Activated naive CD4-positive, alpha-beta T cell treated with anti-CD3 and anti-CD28 coated beads, Interleukin-2, amount 50 U/mL, for 24 hours (primary cell): ENCODE results near the gene TBCEL.

Experiments used
- H3K27ac Mint-ChIP-seq: one replicate; pipeline ENCODE4 v1.8.0; 2021; ENCODE audit warnings: mild to moderate bottlenecking, mixed read lengths
- H3K27me3 Mint-ChIP-seq: one replicate; pipeline ENCODE4 v1.8.0; 2021; ENCODE audit warnings: mixed read lengths
- H3K36me3 Mint-ChIP-seq: one replicate; pipeline ENCODE4 v1.8.0; 2021; ENCODE audit warnings: mixed read lengths
- H3K4me1 Mint-ChIP-seq: one replicate; pipeline ENCODE4 v1.8.0; 2021; ENCODE audit warnings: mixed read lengths
- H3K4me3 Mint-ChIP-seq: one replicate; pipeline ENCODE4 v1.8.0; 2021; ENCODE audit warnings: mild to moderate bottlenecking, mixed read lengths
- H3K9me3 Mint-ChIP-seq: one replicate; pipeline ENCODE4 v1.8.0; 2021; ENCODE audit warnings: mixed read lengths

TBCEL gene

GRCh38 chr11:121067962-121068647 is 44.2 kb downstream of the TBCEL start:
- Mint-ChIP-seq H3K4me3 (no peak overlapping the region), H3K36me3 (peaks cover 35% of the 10 kb centered on the region), H3K4me1 (no peaks in the 10 kb centered on the region), H3K9me3 (peaks cover 8% of the 10 kb centered on the region), H3K27me3 (no peaks in the 10 kb centered on the region), H3K27ac (no peak overlapping the region)

GRCh38 chr11:121068787-121069186 is 44.9 kb downstream of the TBCEL start:
- Mint-ChIP-seq H3K27me3 (no peaks in the 10 kb centered on the region), H3K36me3 (peaks cover 31% of the 10 kb centered on the region), H3K4me1 (no peaks in the 10 kb centered on the region), H3K9me3 (peaks cover 8% of the 10 kb centered on the region), H3K27ac (peak overlapping the region; percentile 60), H3K4me3 (no peak overlapping the region)

GRCh38 chr11:121070951-121071845 is 47.3 kb downstream of the TBCEL start:
- Mint-ChIP-seq H3K9me3 (peaks cover 8% of the 10 kb centered on the region), H3K4me3 (no peak overlapping the region), H3K36me3 (peaks cover 37% of the 10 kb centered on the region)

GRCh38 chr11:121071846-121072450 is 48.0 kb downstream of the TBCEL start:
- Mint-ChIP-seq H3K27me3 (no peaks in the 10 kb centered on the region), H3K36me3 (peaks cover 37% of the 10 kb centered on the region), H3K27ac (no peak overlapping the region), H3K4me1 (no peaks in the 10 kb centered on the region), H3K9me3 (peaks cover 8% of the 10 kb centered on the region), H3K4me3 (no peak overlapping the region)

More at GRCh38 chr11:121070951-121071845, 47.3 kb downstream of the TBCEL start:
- peak overlapping the region; percentile 15 for H3K27ac Mint-ChIP-seq
- H3K27me3 Mint-ChIP-seq = no peaks in the 10 kb centered on the region
- H3K4me1 Mint-ChIP-seq = no peaks in the 10 kb centered on the region

GRCh38 chr11:121081321-121081720 is 57.4 kb downstream of the TBCEL start:
- Mint-ChIP-seq H3K4me3 (no peak overlapping the region), H3K9me3 (no peaks in the 10 kb centered on the region), H3K27ac (no peak overlapping the region), H3K4me1 (peaks cover 23% of the 10 kb centered on the region), H3K27me3 (no peaks in the 10 kb centered on the region), H3K36me3 (peaks cover 21% of the 10 kb centered on the region)

GRCh38 chr11:121082219-121082618 is 58.3 kb downstream of the TBCEL start:
- Mint-ChIP-seq H3K4me1 (peaks cover 23% of the 10 kb centered on the region), H3K27me3 (no peaks in the 10 kb centered on the region), H3K9me3 (no peaks in the 10 kb centered on the region), H3K36me3 (peaks cover 21% of the 10 kb centered on the region), H3K4me3 (no peak overlapping the region), H3K27ac (no peak overlapping the region)

GRCh38 chr11:121082670-121083069 is 58.8 kb downstream of the TBCEL start:
- no peaks in the 10 kb centered on the region for H3K27me3 Mint-ChIP-seq
- H3K27ac Mint-ChIP-seq = no peak overlapping the region
- H3K36me3 Mint-ChIP-seq = peaks cover 23% of the 10 kb centered on the region
- H3K4me1 Mint-ChIP-seq = peaks cover 23% of the 10 kb centered on the region
- no peak overlapping the region for H3K4me3 Mint-ChIP-seq
- no peaks in the 10 kb centered on the region for H3K9me3 Mint-ChIP-seq

- Mint-ChIP-seq H3K27ac (no peak overlapping the region), H3K27me3 (no peaks in the 10 kb centered on the region), H3K4me1 (peaks cover 8% of the 10 kb centered on the region), H3K36me3 (peaks cover 27% of the 10 kb centered on the region), H3K4me3 (no peak overlapping the region), H3K9me3 (no peaks in the 10 kb centered on the region)
These were observed 63.0 kb downstream of the TBCEL start for GRCh38 chr11:121086866-121087265.

- peaks cover 18% of the 10 kb centered on the region for H3K36me3 Mint-ChIP-seq
- H3K9me3 Mint-ChIP-seq = no peaks in the 10 kb centered on the region
- H3K4me3 Mint-ChIP-seq = no peak overlapping the region
- no peaks in the 10 kb centered on the region for H3K27me3 Mint-ChIP-seq
- H3K27ac Mint-ChIP-seq = no peak overlapping the region
- peaks cover 4% of the 10 kb centered on the region for H3K4me1 Mint-ChIP-seq
These were observed 65.7 kb downstream of the TBCEL start for GRCh38 chr11:121089566-121089965.

GRCh38 chr11:121090145-121090721 is 66.3 kb downstream of the TBCEL start:
- Mint-ChIP-seq H3K4me1 (peaks cover 4% of the 10 kb centered on the region), H3K9me3 (no peaks in the 10 kb centered on the region), H3K4me3 (no peak overlapping the region), H3K27me3 (no peaks in the 10 kb centered on the region), H3K36me3 (peaks cover 16% of the 10 kb centered on the region), H3K27ac (no peak overlapping the region)

GRCh38 chr11:121091492-121092152 is 67.7 kb downstream of the TBCEL start:
- H3K27ac Mint-ChIP-seq = no peak overlapping the region
- peaks cover 4% of the 10 kb centered on the region for H3K4me1 Mint-ChIP-seq
- no peaks in the 10 kb centered on the region for H3K27me3 Mint-ChIP-seq
- H3K9me3 Mint-ChIP-seq = no peaks in the 10 kb centered on the region
- no peak overlapping the region for H3K4me3 Mint-ChIP-seq
- peaks cover 9% of the 10 kb centered on the region for H3K36me3 Mint-ChIP-seq

GRCh38 chr11:121095561-121095960 is 71.7 kb downstream of the TBCEL start:
- peaks cover 2% of the 10 kb centered on the region for H3K36me3 Mint-ChIP-seq
- peaks cover 4% of the 10 kb centered on the region for H3K4me1 Mint-ChIP-seq
- no peaks in the 10 kb centered on the region for H3K9me3 Mint-ChIP-seq
- H3K27ac Mint-ChIP-seq = no peak overlapping the region
- no peak overlapping the region for H3K4me3 Mint-ChIP-seq
- no peaks in the 10 kb centered on the region for H3K27me3 Mint-ChIP-seq

GRCh38 chr11:121099364-121099763 is 75.5 kb downstream of the TBCEL start:
- H3K36me3 Mint-ChIP-seq = peaks cover 2% of the 10 kb centered on the region
- H3K27me3 Mint-ChIP-seq = no peaks in the 10 kb centered on the region
- H3K27ac Mint-ChIP-seq = no peak overlapping the region
- no peaks in the 10 kb centered on the region for H3K4me1 Mint-ChIP-seq
- no peaks in the 10 kb centered on the region for H3K9me3 Mint-ChIP-seq
- H3K4me3 Mint-ChIP-seq = no peak overlapping the region

- no peaks in the 10 kb centered on the region for H3K9me3 Mint-ChIP-seq
- H3K27ac Mint-ChIP-seq = no peak overlapping the region
- no peak overlapping the region for H3K4me3 Mint-ChIP-seq
- peaks cover 2% of the 10 kb centered on the region for H3K36me3 Mint-ChIP-seq
- H3K4me1 Mint-ChIP-seq = no peaks in the 10 kb centered on the region
- no peaks in the 10 kb centered on the region for H3K27me3 Mint-ChIP-seq
These were observed 76.0 kb downstream of the TBCEL start for GRCh38 chr11:121099885-121100284.

- Mint-ChIP-seq H3K36me3 (peaks cover 2% of the 10 kb centered on the region), H3K4me1 (no peaks in the 10 kb centered on the region), H3K9me3 (no peaks in the 10 kb centered on the region), H3K27me3 (no peaks in the 10 kb centered on the region), H3K4me3 (no peak within 1 kb of the TSS), H3K27ac (no peak within 1 kb of the TSS)
These were observed 77.0 kb downstream of the TBCEL start, which contains the start of gene TECTA for GRCh38 chr11:121100943-121101342. Gene TECTA, plus strand, starts transcription at chr11:121101243. Its CDS starts 1,423 bp downstream, at chr11:121102666.
